DND-41 (cell line): ENCODE data around the gene CRYGB.
"Not testable (repeated sequence)": the region's sequence is repeated elsewhere in the genome, so short reads cannot be mapped to it uniquely, and the experiment has no call there.

Source experiments
- CTCF ChIP-seq: IDR thresholded peaks from 2 replicates; pipeline ENCODE4 v1.5.1; 2012; ENCODE audit warnings: borderline replicate concordance, low read length, moderate library complexity, mild to moderate bottlenecking; ENCODE audit not compliant: poor library complexity, severe bottlenecking; ENCODE audit errors: extremely low read depth
- EZH2 ChIP-seq: IDR thresholded peaks from 3 replicates; pipeline ENCODE4 v1.6.1; 2012; ENCODE audit warnings: borderline replicate concordance, low read depth, mild to moderate bottlenecking, moderate library complexity, low read length, inconsistent platforms; ENCODE audit not compliant: severe bottlenecking

DNA sequence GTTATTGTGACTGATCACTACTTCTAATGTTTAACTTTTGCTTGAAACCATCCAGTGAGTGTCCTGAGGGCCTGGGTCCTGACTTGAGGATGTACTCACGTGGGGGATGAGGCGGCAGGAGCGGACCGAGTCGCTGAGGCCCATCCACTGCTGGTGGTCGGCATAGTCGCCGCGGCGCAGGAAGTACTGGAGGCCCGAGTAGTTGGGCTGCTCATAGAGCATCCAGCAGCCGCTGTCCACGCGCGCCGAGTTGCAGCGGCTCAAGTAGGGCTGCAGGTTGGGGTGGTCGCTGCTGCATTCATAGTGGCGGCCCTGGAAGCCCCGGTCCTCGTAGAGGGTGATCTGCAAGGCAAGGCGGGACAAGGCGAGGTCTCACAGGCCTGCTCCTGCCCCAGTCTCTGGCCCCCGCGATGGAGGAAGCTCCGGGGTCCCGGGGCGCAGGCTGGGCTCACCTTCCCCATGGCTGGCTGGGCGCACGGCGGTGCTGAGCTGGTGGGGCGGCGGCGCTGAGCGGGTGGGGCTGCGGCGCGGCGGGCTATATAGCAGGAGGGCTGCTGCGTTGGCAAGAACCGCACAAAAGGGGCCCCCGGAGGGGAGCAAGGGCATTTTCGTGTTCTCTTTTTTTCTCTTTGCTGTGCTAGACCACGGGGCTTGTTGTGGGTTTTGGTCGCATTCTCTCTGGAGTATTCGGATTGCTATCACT lies 21.8 kb downstream of the CRYGB start, which contains the start of gene CRYGD:
- not testable (repeated sequence) for TF ChIP-seq CTCF, EZH2
